DMS153 treated with DMSO at 0.1 percent for 48 hours (cell line): ENCODE results near the gene GNPNAT1.
"Not testable (repeated sequence)": the region's sequence is repeated elsewhere in the genome, so short reads cannot be mapped to it uniquely, and the experiment has no call there.

Source experiments
- DNase-seq: peaks from one replicate; lab custom pipeline; 2025; ENCODE audit not compliant: unreplicated experiment; lab: John Stamatoyannopoulos, UW

The GNPNAT1 gene

GRCh38 chr14:52729925-52730708 is 61.3 kb downstream of the GNPNAT1 start, which contains the start of gene STYX:
Gene STYX, plus strand, starts transcription at chr14:52730166. Its CDS starts 309 bp downstream, at chr14:52730475.
- peak; percentile 86 for DNase-seq

GRCh38 chr14:52729585-52729924 is 61.9 kb downstream of the GNPNAT1 start:
- no peak for DNase-seq

- DNase-seq = not testable (repeated sequence)
Observed at GRCh38 chr14:52729035-52729434, 62.4 kb downstream of the GNPNAT1 start.

- not testable (repeated sequence) for DNase-seq
Observed at GRCh38 chr14:52727509-52727908, 63.9 kb downstream of the GNPNAT1 start.
